Spleen (tissue), 11 donors: Measurements from ENCODE around the gene GRK5. TPM values are rescaled to one million over a fixed set of nuclear protein-coding genes. Genes with fewer than 3 reads are reported as not detected.

ENCODE experiments used
- DNase-seq: peaks from one replicate; pipeline ENCODE4 v3.0.0-alpha.2; 2020
- H3K27ac ChIP-seq, 8 donors: fragments of 200-600 bp; sonication (generic) in 7 of 8; 1 replicate in 4 of 8; 2 replicates in 4 of 8; pipeline versions ENCODE4 v1.5.0 to v1.8.0; 2016 to 2021; ENCODE audit warnings: inconsistent platforms in 4 of 8, mild to moderate bottlenecking in 4 of 8, moderate library complexity in 1 of 8
- H3K27me3 ChIP-seq, 7 donors: fragments of 200-600 bp; sonication (generic) in 6 of 7; replicated peaks in 1 of 7; 1 replicate in 4 of 7; 2 replicates in 3 of 7; pipeline versions ENCODE4 v1.5.0 to v1.8.0; 2016 to 2021; ENCODE audit warnings: inconsistent platforms in 3 of 7, mild to moderate bottlenecking in 1 of 7
- H3K36me3 ChIP-seq, 6 donors: fragments of 200-600 bp; sonication (generic) in 5 of 6; 1 replicate in 4 of 6; 2 replicates in 2 of 6; pipeline versions ENCODE4 v1.5.0 to v1.8.0; 2016 to 2021; ENCODE audit warnings: inconsistent platforms in 2 of 6
- H3K4me1 ChIP-seq, 6 donors: fragments of 200-600 bp; sonication (generic) in 5 of 6; 1 replicate in 3 of 6; 2 replicates in 3 of 6; pipeline versions ENCODE4 v1.5.0 to v1.8.0; 2016 to 2021; ENCODE audit warnings: inconsistent platforms in 3 of 6
- H3K4me3 ChIP-seq, 8 donors: fragments of 200-600 bp; sonication (generic) in 7 of 8; 1 replicate in 4 of 8; 2 replicates in 4 of 8; pipeline versions ENCODE4 v1.5.0 to v1.8.0; 2016 to 2021; ENCODE audit warnings: inconsistent platforms in 4 of 8, mild to moderate bottlenecking in 4 of 8, moderate library complexity in 2 of 8
- H3K9me3 ChIP-seq, 8 donors: fragments of 200-600 bp; sonication (generic) in 7 of 8; 1 replicate in 4 of 8; 2 replicates in 4 of 8; pipeline versions ENCODE4 v1.5.0 to v1.8.0; 2016 to 2021; ENCODE audit warnings: inconsistent platforms in 4 of 8
- CTCF ChIP-seq, 11 experiments: fragments of 200-600 bp in 7 of 11; fragments of 450-650 bp in 4 of 11; sonication (generic) in 4 of 11; IDR thresholded peaks in 8 of 11; conservative IDR thresholded peaks in 3 of 11; 1 replicate in 7 of 11; 2 replicates in 4 of 11; pipeline versions ENCODE4 v1.4.0 to v1.8.0; 2016 to 2021; ENCODE audit warnings: antibody characterized with exemption in 11 of 11, inconsistent platforms in 4 of 11, mild to moderate bottlenecking in 1 of 11
- POLR2A ChIP-seq, 3 donors: fragments of 450-650 bp; IDR thresholded peaks; one replicate each; pipeline ENCODE4 v1.5.1; 2017; ENCODE audit warnings: antibody characterized with exemption in 3 of 3, mild to moderate bottlenecking in 1 of 3
- POLR2AphosphoS5 ChIP-seq, 3 donors: sonication (generic); formaldehyde crosslinking; IDR thresholded peaks; one replicate each; pipeline ENCODE4 v1.5.1; 2017; ENCODE audit warnings: antibody characterized with exemption in 3 of 3
- WGBS, 5 donors: extraction: QIAGEN DNeasy Blood & Tissue Kit in 3 of 5; methylation state at CpG; one replicate each; pipeline versions ENCODE4 v1.1.5 to v1.1.7; 2013 to 2018; 5-methylcytosine and 5-hydroxymethylcytosine counted together
- intact Hi-C: fragments of 100-400 bp; cut with DNase I; formaldehyde crosslinking; loops from one replicate; pipeline ENCODE4 v1.15.0; 2023; ENCODE audit warnings: low total_unique reads
- polyA plus RNA-seq, 3 donors: library from polyadenylated mRNA; stranded (reverse); fragments of 200-250 nt; gene quantifications; one replicate each; pipeline ENCODE4 v1.2.1, GENCODE V29; 2013
- total RNA-seq, 7 donors: library from RNA; depleted of rRNA in 3 of 7; stranded (reverse); fragments of >200 nt in 3 of 7; fragmentation: NEBNext Ultra II Directional in 4 of 7; extraction: Animal tissue kit (Norgen Biotek cat#: 25700) in 4 of 7; gene quantifications; one replicate each; pipeline versions ENCODE4 v1.1.0 to v1.2.1, GENCODE V29; 2016 to 2021
- donor health status: healthy with polysubstance abuse.
- donor health status: DM: no; HTN: no; CAD: no; lungs with moderate emphysema.
- donor health status: DM: no; HTN: no; CAD: no.
- donor health status: Bipolar disorder and iron deficiency.
- donor health status: healthy.
- donor health status: DM: no; HTN: no; CAD: no.
- donor health status: DM: yes; HTN: yes; CAD: no.

GRK5 gene
- total and polyA plus RNA-seq, 10 donors = 15.5 to 85.2 (median 52.1) TPM

- Histone ChIP-seq H3K9me3 (no peaks in the 10 kb centered on the region), H3K4me1 (peaks cover 21 to 89% (median 67%) of the 10 kb centered on the region in 6 donors), H3K36me3 (peaks cover 0 to 10% (median 0%) of the 10 kb centered on the region in 6 donors), H3K27ac (peak overlapping the region in 5 of 8 donors; percentile 3 to 58 (median 48)), H3K27me3 (no peaks in the 10 kb centered on the region), H3K4me3 (no peak overlapping the region)
- intact Hi-C loops = no loop called here
- DNase-seq = no peak
- TF ChIP-seq POLR2AphosphoS5 (IDR thresholded peaks at IDR 0.05) (no peak), CTCF (IDR thresholded peaks at IDR 0.05 in 8 of 11, conservative IDR thresholded peaks at IDR 0.05 in 3 of 11) (no peak), POLR2A (IDR thresholded peaks at IDR 0.05) (no peak)
- WGBS, 5 donors = 51 to 62% (median 59%) methylated on average over 10 to 12 of the region's 12 CpGs
These were observed 83.1 kb downstream of the GRK5 start for GRCh38 chr10:119290301-119291048.

GRCh38 chr10:119291223-119291900, 84.0 kb downstream of the GRK5 start:
- TF ChIP-seq POLR2AphosphoS5 (IDR thresholded peaks at IDR 0.05) = peak in 1 of 3 donors; percentile 16
- TF ChIP-seq POLR2A (IDR thresholded peaks at IDR 0.05) = no peak
- Histone ChIP-seq H3K36me3 (peaks cover 0 to 19% (median 4%) of the 10 kb centered on the region in 6 donors), H3K4me1 (peaks cover 17 to 80% (median 58%) of the 10 kb centered on the region in 6 donors), H3K4me3 (no peak overlapping the region), H3K27ac (peak overlapping the region in 4 of 8 donors; percentile 5 to 58 (median 50)), H3K27me3 (no peaks in the 10 kb centered on the region), H3K9me3 (no peaks in the 10 kb centered on the region)
- intact Hi-C loops = no loop called here
- 54 to 69% (median 65%) methylated on average over 6 of the region's 6 CpGs for WGBS, 5 donors
- DNase-seq = no peak

- TF ChIP-seq CTCF (IDR thresholded peaks at IDR 0.05 in 8 of 11, conservative IDR thresholded peaks at IDR 0.05 in 3 of 11) = no peak
- no peak for TF ChIP-seq POLR2A (IDR thresholded peaks at IDR 0.05)
- TF ChIP-seq POLR2AphosphoS5 (IDR thresholded peaks at IDR 0.05) = no peak
- peaks cover 0 to 32% (median 4%) of the 10 kb centered on the region in 6 donors for H3K36me3 ChIP-seq
- intact Hi-C loops = no loop called here
- no peak for DNase-seq
- no peaks in the 10 kb centered on the region for H3K27me3 ChIP-seq
- no peak overlapping the region for H3K4me3 ChIP-seq
- peaks cover 0 to 13% (median 9%) of the 10 kb centered on the region in 8 donors for H3K9me3 ChIP-seq
- 79 to 86% (median 82%) methylated on average over 11 of the region's 11 CpGs for WGBS, 5 donors
- peaks cover 17 to 62% (median 46%) of the 10 kb centered on the region in 6 donors for H3K4me1 ChIP-seq
- H3K27ac ChIP-seq = peak overlapping the region in 4 of 8 donors; percentile 25 to 55 (median 49)
These were observed 85.8 kb downstream of the GRK5 start for GRCh38 chr10:119292968-119293760.

- 90 to 100% (median 96%) methylated on average over 4 of the region's 4 CpGs for WGBS, 5 donors
- intact Hi-C loops = no loop called here
- Histone ChIP-seq H3K36me3 (peaks cover 0 to 32% (median 4%) of the 10 kb centered on the region in 6 donors), H3K9me3 (peaks cover 0 to 13% (median 9%) of the 10 kb centered on the region in 8 donors), H3K4me1 (peaks cover 13 to 60% (median 45%) of the 10 kb centered on the region in 6 donors), H3K27ac (no peak overlapping the region), H3K4me3 (no peak overlapping the region), H3K27me3 (no peaks in the 10 kb centered on the region)
- TF ChIP-seq POLR2A (IDR thresholded peaks at IDR 0.05) (no peak), POLR2AphosphoS5 (IDR thresholded peaks at IDR 0.05) (no peak), CTCF (IDR thresholded peaks at IDR 0.05 in 8 of 11, conservative IDR thresholded peaks at IDR 0.05 in 3 of 11) (no peak)
- no peak for DNase-seq
These were observed 89.3 kb downstream of the GRK5 start for GRCh38 chr10:119296703-119297102.
